ENCODE data around the gene BTBD19.
"Not testable (repeated sequence)": the region's sequence is repeated elsewhere in the genome, so short reads cannot be mapped to it uniquely, and the experiment has no call there.

Gene BTBD19

GRCh38 chr1:44808063-44808937, at the start of gene BTBD19:
Gene BTBD19 (plus strand): TSS chr1:44808523. CDS start chr1:44808821, 298 bp downstream.
- DNase-seq = peak; percentile 67 to 73

GRCh38 chr1:44759077-44759476, 49.2 kb upstream of the BTBD19 start:
- no peak for DNase-seq

GRCh38 chr1:44760876-44761275, 47.4 kb upstream of the BTBD19 start:
- no peak for DNase-seq

GRCh38 chr1:44766421-44766820, 41.9 kb upstream of the BTBD19 start:
- not testable (repeated sequence) for DNase-seq

- DNase-seq = peak; percentile 81 to 83
Measured at GRCh38 chr1:44775078-44775929, 33.0 kb upstream of the BTBD19 start, which contains the start of gene RPS8. Gene RPS8 (plus strand): TSS chr1:44775540. CDS start chr1:44775597, 57 bp downstream.

- no peak for DNase-seq
Measured at GRCh38 chr1:44775930-44776729, 32.2 kb upstream of the BTBD19 start.

- DNase-seq = no peak
Measured at GRCh38 chr1:44776730-44777068, 31.6 kb upstream of the BTBD19 start.

GRCh38 chr1:44777547-44777946, 30.8 kb upstream of the BTBD19 start:
- no peak for DNase-seq

- DNase-seq = no peak
Measured at GRCh38 chr1:44777969-44778635, 30.2 kb upstream of the BTBD19 start.

- no peak for DNase-seq
Measured at GRCh38 chr1:44778705-44779576, 29.4 kb upstream of the BTBD19 start.

GRCh38 chr1:44780583-44781121, 27.7 kb upstream of the BTBD19 start:
- DNase-seq = no peak

GRCh38 chr1:44783697-44784093, 24.6 kb upstream of the BTBD19 start:
- DNase-seq = no peak

GRCh38 chr1:44784094-44785028, 24.0 kb upstream of the BTBD19 start:
- DNase-seq = no peak

- no peak for DNase-seq
Measured at GRCh38 chr1:44785029-44785380, 23.3 kb upstream of the BTBD19 start.

- DNase-seq = no peak
Measured at GRCh38 chr1:44785501-44786137, 22.7 kb upstream of the BTBD19 start.

- peak; percentile 71 to 76 for DNase-seq
Measured at GRCh38 chr1:44786138-44786840, 22.0 kb upstream of the BTBD19 start.

GRCh38 chr1:44786841-44787426, 21.4 kb upstream of the BTBD19 start:
- DNase-seq = no peak

- DNase-seq = no peak
Measured at GRCh38 chr1:44787506-44787905, 20.8 kb upstream of the BTBD19 start.
